ENCODE measurements around the gene SOX15. TPM values are rescaled to one million over a fixed set of nuclear protein-coding genes. Genes with fewer than 3 reads are reported as not detected.

The SOX15 gene
- total and polyA plus RNA-seq, 2 of the 13 experiments (the other 11 are each of a cell fraction or from before 2014, with no cell fraction given) = 0.07 to 0.18 TPM

- TF ChIP-seq ATF5 (CRISPR knock-in tag; IDR thresholded peaks at IDR 0.05; ENCODE audit: low read depth) = no peak
- no peak for TF ChIP-seq ZBTB7A (CRISPR knock-in tag; IDR thresholded peaks at IDR 0.05)
- 0 out of 2 replicates have a peak, but pooled peaks have one; percentile 4 for TF ChIP-seq HDAC2 (CRISPR knock-in tag; IDR thresholded peaks at IDR 0.05)
- no peak for TF ChIP-seq ZNF3 (CRISPR knock-in tag; IDR thresholded peaks at IDR 0.05)
- TF ChIP-seq SSRP1 (CRISPR knock-in tag; IDR thresholded peaks at IDR 0.05) = peak; percentile 38; the same call in 1 of the 2 replicates
- peak; percentile 56; the same call in 1 of the 2 replicates for TF ChIP-seq ZFYVE20 (CRISPR knock-in tag; IDR thresholded peaks at IDR 0.05; ENCODE audit: borderline replicate concordance, low read depth)
- TF ChIP-seq SRSF4 (IDR thresholded peaks at IDR 0.05; ENCODE audit: low read depth, low read length, poor library complexity, severe bottlenecking) = no peak
- TF ChIP-seq ZSCAN25 (CRISPR knock-in tag; IDR thresholded peaks at IDR 0.05) = no peak
- TF ChIP-seq ZNF331 (CRISPR knock-in tag; IDR thresholded peaks at IDR 0.05) = no peak
- TF ChIP-seq IRF1 (CRISPR knock-in tag; IDR thresholded peaks at IDR 0.05; ENCODE audit: low read depth) = no peak; the same call in 1 of the 2 replicates
- TF ChIP-seq BORCS8-MEF2B (CRISPR knock-in tag; IDR thresholded peaks at IDR 0.05) = no peak
- TF ChIP-seq PRPF4 (IDR thresholded peaks at IDR 0.05; ENCODE audit: low read depth, low read length, poor library complexity, severe bottlenecking) = no peak
- no peak for TF ChIP-seq TERF1 (CRISPR knock-in tag; IDR thresholded peaks at IDR 0.05)
- peak; percentile 93; the same call in 1 of the 2 replicates for TF ChIP-seq ZNF501 (CRISPR knock-in tag; IDR thresholded peaks at IDR 0.05)
- TF ChIP-seq ZNF816 (CRISPR knock-in tag; IDR thresholded peaks at IDR 0.05; ENCODE audit: borderline replicate concordance) = no peak; the same call in 1 of the 2 replicates
- peak; percentile 100 for TF ChIP-seq DRAP1 (CRISPR knock-in tag; IDR thresholded peaks at IDR 0.05)
- no peak for TF ChIP-seq ZNF790 (CRISPR knock-in tag; IDR thresholded peaks at IDR 0.05; ENCODE audit: borderline replicate concordance)
- 0 out of 2 replicates have a peak, but pooled peaks have one; percentile 6 for TF ChIP-seq GMEB2 (CRISPR knock-in tag; IDR thresholded peaks at IDR 0.05; ENCODE audit: low read depth)
- TF ChIP-seq GLI4 (CRISPR knock-in tag; IDR thresholded peaks at IDR 0.05; ENCODE audit: borderline replicate concordance) = no peak
- TF ChIP-seq ZFP41 (CRISPR knock-in tag; IDR thresholded peaks at IDR 0.05; ENCODE audit: borderline replicate concordance) = no peak
- TF ChIP-seq ZNF317 (CRISPR knock-in tag; IDR thresholded peaks at IDR 0.05) = peak; percentile 79; the same call in 1 of the 2 replicates
- TF ChIP-seq ZBTB38 (CRISPR knock-in tag; IDR thresholded peaks at IDR 0.05) = no peak
- TF ChIP-seq RFX5 (IDR thresholded peaks at IDR 0.05; ENCODE audit: low read depth, low read length) = 0 out of 2 replicates have a peak, but pooled peaks have one; percentile 55
- TF ChIP-seq MEIS2 (CRISPR knock-in tag; IDR thresholded peaks at IDR 0.05) = no peak; the same call in none of the 2 replicates
- no peak for TF ChIP-seq NBN (conservative IDR thresholded peaks at IDR 0.05)
- TF ChIP-seq POLR2G (IDR thresholded peaks at IDR 0.05; ENCODE audit: low read depth, low read length) = peak; percentile 100
These were observed 17.1 kb downstream of the SOX15 start (continued) for GRCh38 chr17:7572588-7573323.

Data from HepG2 (cell line).